Activated B cell treated with CpG ODN at 0.5 μM for 24 hours (primary cell): Measurements from ENCODE around the gene CYBA. TPM values are rescaled to one million over a fixed set of nuclear protein-coding genes. Genes with fewer than 3 reads are reported as not detected.
A peak's percentile ranks its signal among the peaks of the same experiment; 100 is the strongest.

Experiments used
- ATAC-seq: fragments of 200-7000 bp; cut with Tn5 transposase; one replicate; pipeline ENCODE4 v1.10.0; 2021; ENCODE audit warnings: low read depth, mild to moderate bottlenecking, moderate library complexity
- CTCF ChIA-PET: fragments of 350-600 bp; sonication (Branson Sonifier 250); formaldehyde crosslinking; loops from one replicate; lab custom pipeline; 2021; ENCODE audit warnings: antibody characterized with exemption; lab: Charles Lee
- POLR2A ChIA-PET: fragments of 350-600 bp; sonication (Branson Sonifier 250); formaldehyde crosslinking; loops from one replicate; lab custom pipeline; 2021; ENCODE audit warnings: antibody characterized with exemption; lab: Charles Lee
- DNase-seq: peaks from one replicate; pipeline ENCODE4 v3.0.0; 2022
- H3K27ac Mint-ChIP-seq: one replicate; pipeline ENCODE4 v1.8.0; 2020; ENCODE audit warnings: mixed read lengths
- H3K27me3 Mint-ChIP-seq: one replicate; pipeline ENCODE4 v1.8.0; 2021; ENCODE audit warnings: mixed read lengths
- H3K36me3 Mint-ChIP-seq: one replicate; pipeline ENCODE4 v1.8.0; 2021; ENCODE audit warnings: low read depth, mixed read lengths
- H3K4me1 Mint-ChIP-seq: one replicate; pipeline ENCODE4 v1.8.0; 2021; ENCODE audit warnings: mixed read lengths
- H3K4me3 Mint-ChIP-seq: one replicate; pipeline ENCODE4 v1.8.0; 2020; ENCODE audit warnings: mild to moderate bottlenecking, mixed read lengths
- H3K9me3 Mint-ChIP-seq: one replicate; pipeline ENCODE4 v1.8.0; 2020; ENCODE audit warnings: mixed read lengths
- intact Hi-C: fragments of 100-400 bp; cut with micrococcal nuclease; formaldehyde crosslinking; loops from one replicate; pipeline ENCODE4 v1.15.1; 2024
- total RNA-seq: library from RNA; stranded (reverse); gene quantifications from 2 replicates; pipeline ENCODE4 v1.2.3, GENCODE V29; 2022
- TF ChIP-seq, protein P1 (sequence below): fragments of 200-600 bp; IDR thresholded peaks from one replicate; pipeline ENCODE4 v1.8.0; 2022; ENCODE audit warnings: antibody characterized with exemption, mild to moderate bottlenecking

The CYBA gene
- total RNA-seq, 1 donor from 2014 or later, result 456 TPM

DNA sequence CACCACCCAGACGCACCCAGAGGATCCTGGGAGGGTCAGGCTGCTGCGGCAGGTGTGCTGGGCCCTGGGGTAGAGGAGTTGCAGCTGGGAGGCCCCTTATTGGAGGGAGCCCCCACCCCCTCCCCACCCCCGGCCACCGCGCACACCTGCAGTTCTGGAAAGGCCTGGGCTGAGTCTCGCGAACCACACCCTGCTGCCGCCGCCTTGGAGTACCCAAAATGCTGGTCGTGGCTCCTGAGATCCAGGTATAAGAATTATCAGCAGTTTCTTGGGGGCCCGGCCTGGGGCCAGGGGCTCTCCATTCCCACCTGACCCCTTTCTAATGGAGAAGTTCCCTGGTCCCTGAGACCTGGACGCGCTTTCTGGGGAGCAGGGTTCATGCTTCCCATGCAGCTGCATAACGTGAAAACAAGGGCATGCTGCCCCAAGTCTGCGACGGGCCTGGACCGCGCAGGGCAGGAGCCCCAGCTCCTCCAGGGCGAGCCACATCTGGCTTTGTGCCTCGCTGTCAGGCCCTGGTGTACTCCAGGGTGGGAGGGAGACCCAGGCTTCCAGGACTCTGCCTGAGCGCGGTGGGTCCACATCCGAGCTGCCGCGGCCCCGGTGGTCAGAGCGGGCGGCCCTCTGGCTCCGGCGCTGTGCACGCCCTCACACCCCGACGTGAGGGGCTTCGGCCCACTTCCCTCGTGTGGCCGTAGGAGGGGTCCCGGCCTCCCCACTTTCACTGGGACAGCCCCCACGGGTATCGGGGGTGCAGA, 42.7 kb upstream of the CYBA start:
- Mint-ChIP-seq H3K36me3 (peaks cover 25% of the 10 kb centered on the region), H3K4me3 (no peak overlapping the region), H3K27me3 (no peaks in the 10 kb centered on the region), H3K4me1 (peaks cover 38% of the 10 kb centered on the region), H3K27ac (no peak overlapping the region), H3K9me3 (no peaks in the 10 kb centered on the region)
- DNase-seq (no peak), ATAC-seq (no peak)
- ChIA-PET POLR2A (interaction anchor here (0.7 to 1.1 kb wide), 3 partner anchors 9 to 46 kb away, joined by 3 to 4 read pairs (median 3); no protein-coding TSS in a partner anchor), CTCF (no interaction called here)
- TF ChIP-seq, protein P1, sequence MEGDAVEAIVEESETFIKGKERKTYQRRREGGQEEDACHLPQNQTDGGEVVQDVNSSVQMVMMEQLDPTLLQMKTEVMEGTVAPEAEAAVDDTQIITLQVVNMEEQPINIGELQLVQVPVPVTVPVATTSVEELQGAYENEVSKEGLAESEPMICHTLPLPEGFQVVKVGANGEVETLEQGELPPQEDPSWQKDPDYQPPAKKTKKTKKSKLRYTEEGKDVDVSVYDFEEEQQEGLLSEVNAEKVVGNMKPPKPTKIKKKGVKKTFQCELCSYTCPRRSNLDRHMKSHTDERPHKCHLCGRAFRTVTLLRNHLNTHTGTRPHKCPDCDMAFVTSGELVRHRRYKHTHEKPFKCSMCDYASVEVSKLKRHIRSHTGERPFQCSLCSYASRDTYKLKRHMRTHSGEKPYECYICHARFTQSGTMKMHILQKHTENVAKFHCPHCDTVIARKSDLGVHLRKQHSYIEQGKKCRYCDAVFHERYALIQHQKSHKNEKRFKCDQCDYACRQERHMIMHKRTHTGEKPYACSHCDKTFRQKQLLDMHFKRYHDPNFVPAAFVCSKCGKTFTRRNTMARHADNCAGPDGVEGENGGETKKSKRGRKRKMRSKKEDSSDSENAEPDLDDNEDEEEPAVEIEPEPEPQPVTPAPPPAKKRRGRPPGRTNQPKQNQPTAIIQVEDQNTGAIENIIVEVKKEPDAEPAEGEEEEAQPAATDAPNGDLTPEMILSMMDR, result no peak
- intact Hi-C loops, result no loop called here

DNA sequence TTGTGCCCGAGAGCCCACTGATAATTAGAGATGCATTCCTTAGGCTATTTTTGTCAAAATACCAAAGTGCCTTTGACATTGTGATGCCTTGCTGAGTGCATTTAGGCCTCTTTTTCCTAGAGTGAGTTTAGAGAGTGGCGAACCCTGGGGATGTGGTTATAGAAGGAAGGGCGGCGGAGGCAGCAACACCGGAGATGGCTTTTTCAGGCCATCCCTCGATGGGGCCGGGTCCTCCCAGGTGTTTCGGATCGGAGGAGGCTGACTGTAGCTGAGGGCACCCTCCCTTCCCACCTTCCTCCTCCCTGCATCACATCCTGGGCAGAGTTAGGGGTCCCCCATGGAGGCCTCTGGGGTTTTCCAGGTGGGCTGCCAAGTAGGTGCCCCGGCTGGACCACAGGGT, 42.0 kb upstream of the CYBA start:
- ATAC-seq (no peak), DNase-seq (no peak)
- H3K4me1 Mint-ChIP-seq, result peaks cover 33% of the 10 kb centered on the region
- no peaks in the 10 kb centered on the region for H3K9me3 Mint-ChIP-seq
- intact Hi-C loops, result loop anchor here (1.0 kb wide), 1 partner anchor 8 kb away; no protein-coding TSS in a partner anchor
- ChIA-PET POLR2A (interaction anchor here (0.6 to 1.1 kb wide), 3 partner anchors 9 to 284 kb away, joined by 3 to 6 read pairs (median 4); no protein-coding TSS in a partner anchor), CTCF (no interaction called here)
- no peak overlapping the region for H3K4me3 Mint-ChIP-seq
- no peaks in the 10 kb centered on the region for H3K27me3 Mint-ChIP-seq
- TF ChIP-seq, protein P1, result no peak
- H3K36me3 Mint-ChIP-seq, result peaks cover 18% of the 10 kb centered on the region
- no peak overlapping the region for H3K27ac Mint-ChIP-seq

DNA sequence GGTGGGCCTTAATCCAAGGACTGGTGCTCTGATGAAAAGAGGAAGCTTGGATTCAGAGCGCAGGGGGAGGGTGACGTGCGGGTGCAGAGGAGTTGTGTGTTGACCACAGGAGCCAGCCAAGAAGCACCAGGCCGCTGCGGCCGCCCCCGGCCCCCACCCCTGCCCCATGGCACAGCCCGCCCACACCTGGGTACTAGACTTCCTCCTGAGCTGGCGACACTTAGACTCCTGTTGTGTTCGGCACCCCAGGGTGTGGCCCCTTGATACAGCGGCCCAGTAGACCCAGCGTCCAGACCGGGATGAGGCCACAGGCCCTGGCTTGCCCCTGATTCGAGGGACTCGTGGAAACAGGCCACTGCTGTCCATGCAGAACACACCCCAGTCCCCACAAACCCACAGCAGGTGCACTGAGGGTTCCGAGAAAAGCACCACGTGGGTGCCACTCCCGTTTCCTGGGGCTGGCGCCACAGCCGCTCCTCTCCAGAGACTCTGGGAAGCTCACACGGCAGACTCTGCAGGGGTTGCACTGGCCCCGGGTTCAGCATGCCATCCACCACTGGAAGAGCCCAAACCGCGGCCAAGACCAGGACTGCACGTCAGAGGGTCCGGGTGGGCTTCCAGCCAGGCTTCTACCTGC, 41.2 kb upstream of the CYBA start:
- ChIA-PET CTCF (no interaction called here), POLR2A (interaction anchor here (0.6 to 1.7 kb wide), 5 partner anchors 9 to 284 kb away, joined by 3 to 9 read pairs (median 4); no protein-coding TSS in a partner anchor)
- Mint-ChIP-seq H3K9me3 (no peaks in the 10 kb centered on the region), H3K4me3 (peak overlapping the region; percentile 52), H3K36me3 (peaks cover 12% of the 10 kb centered on the region), H3K27me3 (no peaks in the 10 kb centered on the region), H3K4me1 (peaks cover 28% of the 10 kb centered on the region), H3K27ac (peak overlapping the region; percentile 12)
- ATAC-seq, result peak; percentile 61
- TF ChIP-seq, protein P1, result no peak
- intact Hi-C loops, result loop anchor here (1.0 kb wide), 1 partner anchor 9 kb away; no protein-coding TSS in a partner anchor
- no peak for DNase-seq

DNA sequence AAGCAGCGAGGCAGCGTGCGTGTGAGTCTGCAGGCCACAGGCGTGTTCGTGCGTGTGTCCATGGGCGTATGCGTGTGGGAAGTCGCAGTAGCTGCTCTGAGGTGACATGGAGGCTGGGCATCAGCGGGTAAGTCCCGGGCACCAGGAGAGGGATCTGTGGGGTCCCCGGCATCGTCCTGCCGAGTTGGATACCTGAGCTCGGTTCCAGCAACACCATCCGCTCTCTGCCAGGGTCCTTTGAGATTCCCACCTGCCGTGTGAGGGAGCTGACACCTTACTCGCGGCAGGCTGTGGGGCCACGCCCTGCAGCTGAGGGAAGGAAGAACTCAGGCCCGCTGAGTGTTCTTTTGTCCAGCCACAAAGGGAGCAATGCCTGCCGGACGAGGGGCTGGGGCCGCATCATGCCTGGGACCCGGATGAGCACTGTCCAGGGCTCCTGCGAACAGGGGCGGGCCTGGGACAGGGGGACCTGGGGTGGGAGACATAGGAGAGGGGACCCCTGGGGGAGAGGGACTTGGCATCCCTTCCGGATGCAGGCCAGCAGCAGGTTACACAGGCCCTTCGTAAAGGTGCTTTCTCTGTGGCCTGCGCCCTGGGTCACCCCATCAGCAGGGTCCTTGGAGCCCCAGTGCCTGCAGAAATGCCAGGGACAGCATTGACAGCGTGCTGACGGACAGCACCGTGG, 40.4 kb upstream of the CYBA start:
- CTCF ChIA-PET, result no interaction called here
- intact Hi-C loops, result no loop called here
- no peaks in the 10 kb centered on the region for H3K27me3 Mint-ChIP-seq
- DNase-seq (no peak), ATAC-seq (no peak)
- TF ChIP-seq, protein P1, result no peak
- H3K27ac Mint-ChIP-seq, result peak overlapping the region; percentile 19
- POLR2A ChIA-PET, result interaction anchor here (0.7 to 1.7 kb wide), 3 partner anchors 9 to 121 kb away, joined by 3 to 9 read pairs (median 4); partner anchors contain the start of gene ZC3H18
- H3K4me3 Mint-ChIP-seq, result no peak overlapping the region
- no peaks in the 10 kb centered on the region for H3K9me3 Mint-ChIP-seq
- peaks cover 28% of the 10 kb centered on the region for H3K4me1 Mint-ChIP-seq
- H3K36me3 Mint-ChIP-seq, result peaks cover 7% of the 10 kb centered on the region
